HCT116 (cell line): ENCODE results near the gene CSPG4. TPM values are rescaled to one million over a fixed set of nuclear protein-coding genes. Genes with fewer than 3 reads are reported as not detected.

ENCODE experiments used
- ATF3 ChIP-seq: IDR thresholded peaks from 2 replicates; pipeline ENCODE4 v1.6.1; 2012
- CBX3 ChIP-seq: IDR thresholded peaks from 2 replicates; pipeline ENCODE4 v1.6.1; 2012; ENCODE audit warnings: low read depth
- FOSL1 ChIP-seq: IDR thresholded peaks from 2 replicates; pipeline ENCODE4 v1.6.1; 2012; ENCODE audit warnings: low read depth
- SP1 ChIP-seq: IDR thresholded peaks from 2 replicates; pipeline ENCODE4 v1.6.1; 2012; ENCODE audit warnings: low read depth
- ZNF274 ChIP-seq: fragments of 200-500 bp; sonication (Bioruptor generic); IDR thresholded peaks from 2 replicates; pipeline ENCODE4 v1.6.1; 2014; ENCODE audit warnings: mild to moderate bottlenecking, low read depth, low read length, inconsistent platforms
- total RNA-seq: library from RNA; stranded (reverse); gene quantifications from one replicate; pipeline ENCODE4 v1.2.1, GENCODE V29; 2021; ENCODE audit not compliant: unreplicated experiment

The CSPG4 gene
- total RNA-seq, 1 experiment from 2014 or later: 18.1 TPM

DNA sequence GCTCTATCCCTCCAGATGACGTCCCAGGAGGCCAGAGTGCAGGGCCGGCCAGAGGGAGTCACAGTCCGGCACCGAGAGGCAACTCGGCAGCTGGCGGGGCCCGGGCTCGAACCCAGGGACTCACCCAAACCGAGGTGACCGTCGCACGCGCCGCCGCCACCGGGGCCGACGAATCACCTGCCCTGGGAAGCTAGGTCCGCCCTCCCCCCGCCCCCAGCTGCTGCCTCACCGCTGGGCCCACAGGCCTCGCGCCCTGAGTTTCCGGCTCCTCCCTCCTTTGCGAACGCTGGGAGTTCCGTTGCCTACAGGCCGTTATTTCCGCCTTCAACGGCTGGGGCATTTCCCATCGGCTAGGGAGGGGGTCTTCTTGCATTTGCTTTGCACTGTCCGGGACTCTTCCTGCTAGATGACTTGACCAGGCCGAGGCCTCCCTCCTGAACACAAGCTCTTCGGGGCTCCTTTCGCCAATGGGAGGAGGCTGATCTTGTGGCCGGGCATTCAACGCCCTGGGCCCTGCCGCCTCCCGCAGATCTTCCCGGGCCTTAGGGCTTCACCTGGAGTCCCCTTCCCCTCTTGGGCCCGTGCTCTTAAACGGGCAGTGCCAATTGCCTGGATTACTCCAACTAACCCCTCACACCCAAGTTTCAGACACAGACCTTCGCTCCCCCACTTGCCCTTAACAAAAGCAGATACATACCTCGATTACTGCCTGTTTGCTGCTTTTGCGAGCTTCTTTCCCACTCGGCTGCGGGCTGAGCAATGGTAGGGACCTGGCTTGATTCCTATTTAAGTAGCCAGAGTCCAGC is 86.9 kb downstream of the CSPG4 start, which contains the start of gene SNUPN (continued):
- TF ChIP-seq CBX3 (peak; percentile 74), FOSL1 (no peak), SP1 (peak; percentile 91), ZNF274 (no peak), ATF3 (no peak)

Other genes starting within 250 kb of the CSPG4 start
- 21.1 TPM for gene PTPN9, start 133.5 kb downstream of the CSPG4 start, total RNA-seq
- gene SNUPN, start 87.1 kb downstream of the CSPG4 start, total RNA-seq: 29.8 TPM
- gene IMP3, start 72.6 kb downstream of the CSPG4 start, total RNA-seq: 79.9 TPM
- gene SNX33, start 64.9 kb downstream of the CSPG4 start, total RNA-seq: 8.3 TPM
- gene UBE2Q2, start 130.6 kb upstream of the CSPG4 start, total RNA-seq: 12.3 TPM
- gene FBXO22, start 191.0 kb upstream of the CSPG4 start, total RNA-seq: 60.3 TPM